HepG2 (cell line): ENCODE data around the gene KIRREL2. TPM values are rescaled to one million over a fixed set of nuclear protein-coding genes. Genes with fewer than 3 reads are reported as not detected.

Experiments used
- ARNT ChIP-seq: fragments of 450-650 bp; IDR thresholded peaks from 2 replicates; pipeline ENCODE4 v1.6.1; 2017
- CREB1 ChIP-seq, 2 experiments: fragments of 450-650 bp in 1 of 2; IDR thresholded peaks; 2 replicates each; pipeline ENCODE4 v1.6.1; 2016 to 2017; ENCODE audit warnings: control low read depth in 1 of 2, mild to moderate bottlenecking in 1 of 2, missing compliant biosample characterization in 1 of 2, missing genetic modification characterization in 1 of 2
- ETV5 ChIP-seq: IDR thresholded peaks from 2 replicates; pipeline ENCODE4 v1.6.1; 2018; ENCODE audit warnings: missing biosample characterization, missing genetic modification reagents, inconsistent platforms, borderline replicate concordance
- GABPA ChIP-seq, 2 experiments: IDR thresholded peaks; 2 replicates each; pipeline ENCODE4 v1.6.1; 2011 to 2016; ENCODE audit warnings: low read depth in 2 of 2, low read length in 1 of 2, missing biosample characterization in 1 of 2, missing genetic modification characterization in 1 of 2
- HDAC1 ChIP-seq: sonication (generic); formaldehyde crosslinking; IDR thresholded peaks from 2 replicates; pipeline ENCODE4 v1.5.1; 2020; ENCODE audit warnings: mild to moderate bottlenecking, missing genetic modification reagents
- KDM1A ChIP-seq: IDR thresholded peaks from 2 replicates; pipeline ENCODE4 v1.6.1; 2016; ENCODE audit warnings: missing compliant biosample characterization
- MTA1 ChIP-seq: sonication (generic); formaldehyde crosslinking; IDR thresholded peaks from 2 replicates; pipeline ENCODE4 v1.4.0; 2020; ENCODE audit warnings: missing genetic modification reagents, mild to moderate bottlenecking, borderline replicate concordance
- POLR2A ChIP-seq, 2 experiments: IDR thresholded peaks; 2 replicates each; pipeline ENCODE4 v1.6.1; 2011; ENCODE audit warnings: low read depth in 2 of 2, low read length in 2 of 2, mild to moderate bottlenecking in 1 of 2, moderate library complexity in 1 of 2; ENCODE audit not compliant: insufficient read depth in 1 of 2
- TAF15 ChIP-seq: fragments of 200-400 bp; formaldehyde crosslinking; IDR thresholded peaks from one replicate; pipeline ENCODE4 v1.6.1; 2018; ENCODE audit warnings: mild to moderate bottlenecking, low read depth, low read length; ENCODE audit not compliant: poor library complexity, severe bottlenecking
- TRAFD1 ChIP-seq: sonication (generic); formaldehyde crosslinking; IDR thresholded peaks from 2 replicates; pipeline ENCODE4 v1.5.1; 2020; ENCODE audit warnings: missing genetic modification reagents, mild to moderate bottlenecking, borderline replicate concordance
- ZBTB25 ChIP-seq: IDR thresholded peaks from 2 replicates; pipeline ENCODE4 v1.6.1; 2018; ENCODE audit warnings: missing genetic modification reagents
- ZNF232 ChIP-seq: sonication (generic); formaldehyde crosslinking; IDR thresholded peaks from 2 replicates; pipeline ENCODE4 v1.4.0; 2020; ENCODE audit warnings: missing genetic modification reagents, borderline replicate concordance
- ZNF616 ChIP-seq: sonication (generic); formaldehyde crosslinking; IDR thresholded peaks from 2 replicates; pipeline ENCODE4 v1.5.0; 2020; ENCODE audit warnings: low read depth, mild to moderate bottlenecking, missing genetic modification reagents
- polyA plus RNA-seq, 8 experiments: library from polyadenylated mRNA; depleted of rRNA in 3 of 8; stranded (reverse) in 7 of 8; unstranded in 1 of 8; fragments of >200 nt; fragmentation: Illumina TruSeq in 4 of 8; extraction: Trizol in 4 of 8; gene quantifications; 2 replicates each; pipeline versions ENCODE4 v1.2.1 to v1.2.3, GENCODE V29; 2011 to 2016; ENCODE audit warnings: low read depth in 4 of 8, missing spikeins in 1 of 8, mixed read lengths in 1 of 8; ENCODE audit not compliant: insufficient read depth in 1 of 8
- total RNA-seq, 5 experiments: library from RNA; depleted of rRNA; stranded (reverse); fragments of >200 nt; fragmentation: Illumina TruSeq; extraction: Trizol; gene quantifications; 2 replicates each; pipeline ENCODE4 v1.2.3, GENCODE V29; 2016; ENCODE audit warnings: low read depth in 1 of 5
- TF ChIP-seq, protein P1 (sequence below): sonication (generic); formaldehyde crosslinking; IDR thresholded peaks from 2 replicates; pipeline ENCODE4 v1.4.0; 2020; ENCODE audit warnings: missing genetic modification reagents, borderline replicate concordance
- TF ChIP-seq, protein P2 (sequence below): sonication (generic); formaldehyde crosslinking; IDR thresholded peaks from 2 replicates; pipeline ENCODE4 v1.4.0; 2020; ENCODE audit warnings: low read depth, missing genetic modification reagents

Gene KIRREL2
- total and polyA plus RNA-seq, 2 of the 13 experiments (the other 11 are each of a cell fraction or from before 2014, with no cell fraction given) = 0.18 to 2.4 TPM

GRCh38 chr19:35899547-35900214 lies 43.0 kb downstream of the KIRREL2 start (continued):
- TF ChIP-seq ZNF232 (CRISPR knock-in tag) (no peak), GABPA (IDR thresholded peaks at IDR 0.05; ENCODE audit: low read depth, low read length) (0 out of 2 replicates have a peak, but pooled peaks have one; percentile 13), GABPA (CRISPR knock-in tag; IDR thresholded peaks at IDR 0.05; ENCODE audit: low read depth) (peak; percentile 47), CREB1 (IDR thresholded peaks at IDR 0.05) (peak; percentile 52; the same call in 1 of the 2 replicates), CREB1 (CRISPR knock-in tag; IDR thresholded peaks at IDR 0.05) (peak; percentile 68), ARNT (no peak), TAF15 (no peak), KDM1A (CRISPR knock-in tag) (no peak), MTA1 (CRISPR knock-in tag) (0 out of 2 replicates have a peak, but pooled peaks have one; percentile 22), ZNF616 (CRISPR knock-in tag) (0 out of 2 replicates have a peak, but pooled peaks have one; percentile 14), TRAFD1 (CRISPR knock-in tag) (no peak), HDAC1 (CRISPR knock-in tag) (peak; percentile 41), ZBTB25 (no peak), ETV5 (CRISPR knock-in tag) (peak; percentile 32; the same call in 1 of the 2 replicates), POLR2A (IDR thresholded peaks at IDR 0.05; ENCODE audit: insufficient read depth in 1 of 2, low read depth in 2 of 2, low read length in 2 of 2) (peak in 1 of 2 experiments; percentile 57; a peak in 2 of 4 replicates)
- TF ChIP-seq, protein P1, sequence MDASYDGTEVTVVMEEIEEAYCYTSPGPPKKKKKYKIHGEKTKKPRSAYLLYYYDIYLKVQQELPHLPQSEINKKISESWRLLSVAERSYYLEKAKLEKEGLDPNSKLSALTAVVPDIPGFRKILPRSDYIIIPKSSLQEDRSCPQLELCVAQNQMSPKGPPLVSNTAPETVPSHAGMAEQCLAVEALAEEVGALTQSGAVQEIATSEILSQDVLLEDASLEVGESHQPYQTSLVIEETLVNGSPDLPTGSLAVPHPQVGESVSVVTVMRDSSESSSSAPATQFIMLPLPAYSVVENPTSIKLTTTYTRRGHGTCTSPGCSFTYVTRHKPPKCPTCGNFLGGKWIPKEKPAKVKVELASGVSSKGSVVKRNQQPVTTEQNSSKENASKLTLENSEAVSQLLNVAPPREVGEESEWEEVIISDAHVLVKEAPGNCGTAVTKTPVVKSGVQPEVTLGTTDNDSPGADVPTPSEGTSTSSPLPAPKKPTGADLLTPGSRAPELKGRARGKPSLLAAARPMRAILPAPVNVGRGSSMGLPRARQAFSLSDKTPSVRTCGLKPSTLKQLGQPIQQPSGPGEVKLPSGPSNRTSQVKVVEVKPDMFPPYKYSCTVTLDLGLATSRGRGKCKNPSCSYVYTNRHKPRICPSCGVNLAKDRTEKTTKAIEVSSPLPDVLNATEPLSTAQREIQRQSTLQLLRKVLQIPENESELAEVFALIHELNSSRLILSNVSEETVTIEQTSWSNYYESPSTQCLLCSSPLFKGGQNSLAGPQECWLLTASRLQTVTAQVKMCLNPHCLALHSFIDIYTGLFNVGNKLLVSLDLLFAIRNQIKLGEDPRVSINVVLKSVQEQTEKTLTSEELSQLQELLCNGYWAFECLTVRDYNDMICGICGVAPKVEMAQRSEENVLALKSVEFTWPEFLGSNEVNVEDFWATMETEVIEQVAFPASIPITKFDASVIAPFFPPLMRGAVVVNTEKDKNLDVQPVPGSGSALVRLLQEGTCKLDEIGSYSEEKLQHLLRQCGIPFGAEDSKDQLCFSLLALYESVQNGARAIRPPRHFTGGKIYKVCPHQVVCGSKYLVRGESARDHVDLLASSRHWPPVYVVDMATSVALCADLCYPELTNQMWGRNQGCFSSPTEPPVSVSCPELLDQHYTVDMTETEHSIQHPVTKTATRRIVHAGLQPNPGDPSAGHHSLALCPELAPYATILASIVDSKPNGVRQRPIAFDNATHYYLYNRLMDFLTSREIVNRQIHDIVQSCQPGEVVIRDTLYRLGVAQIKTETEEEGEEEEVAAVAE (CRISPR knock-in tag) = no peak
- TF ChIP-seq, protein P2, sequence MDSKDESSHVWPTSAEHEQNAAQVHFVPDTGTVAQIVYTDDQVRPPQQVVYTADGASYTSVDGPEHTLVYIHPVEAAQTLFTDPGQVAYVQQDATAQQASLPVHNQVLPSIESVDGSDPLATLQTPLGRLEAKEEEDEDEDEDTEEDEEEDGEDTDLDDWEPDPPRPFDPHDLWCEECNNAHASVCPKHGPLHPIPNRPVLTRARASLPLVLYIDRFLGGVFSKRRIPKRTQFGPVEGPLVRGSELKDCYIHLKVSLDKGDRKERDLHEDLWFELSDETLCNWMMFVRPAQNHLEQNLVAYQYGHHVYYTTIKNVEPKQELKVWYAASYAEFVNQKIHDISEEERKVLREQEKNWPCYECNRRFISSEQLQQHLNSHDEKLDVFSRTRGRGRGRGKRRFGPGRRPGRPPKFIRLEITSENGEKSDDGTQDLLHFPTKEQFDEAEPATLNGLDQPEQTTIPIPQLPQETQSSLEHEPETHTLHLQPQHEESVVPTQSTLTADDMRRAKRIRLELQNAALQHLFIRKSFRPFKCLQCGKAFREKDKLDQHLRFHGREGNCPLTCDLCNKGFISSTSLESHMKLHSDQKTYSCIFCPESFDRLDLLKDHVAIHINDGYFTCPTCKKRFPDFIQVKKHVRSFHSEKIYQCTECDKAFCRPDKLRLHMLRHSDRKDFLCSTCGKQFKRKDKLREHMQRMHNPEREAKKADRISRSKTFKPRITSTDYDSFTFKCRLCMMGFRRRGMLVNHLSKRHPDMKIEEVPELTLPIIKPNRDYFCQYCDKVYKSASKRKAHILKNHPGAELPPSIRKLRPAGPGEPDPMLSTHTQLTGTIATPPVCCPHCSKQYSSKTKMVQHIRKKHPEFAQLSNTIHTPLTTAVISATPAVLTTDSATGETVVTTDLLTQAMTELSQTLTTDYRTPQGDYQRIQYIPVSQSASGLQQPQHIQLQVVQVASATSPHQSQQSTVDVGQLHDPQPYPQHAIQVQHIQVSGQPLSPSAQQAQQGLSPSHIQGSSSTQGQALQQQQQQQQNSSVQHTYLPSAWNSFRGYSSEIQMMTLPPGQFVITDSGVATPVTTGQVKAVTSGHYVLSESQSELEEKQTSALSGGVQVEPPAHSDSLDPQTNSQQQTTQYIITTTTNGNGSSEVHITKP (CRISPR knock-in tag) = 0 out of 2 replicates have a peak, but pooled peaks have one; percentile 20
